GM19099 (cell line): ENCODE measurements around the gene PRKAR1B.

Experiments used
- POLR2A ChIP-seq: IDR thresholded peaks from 3 replicates; pipeline ENCODE4 v1.6.1; 2011; ENCODE audit warnings: low read depth; ENCODE audit not compliant: insufficient read length; ENCODE audit errors: extremely low read depth

The PRKAR1B gene

DNA sequence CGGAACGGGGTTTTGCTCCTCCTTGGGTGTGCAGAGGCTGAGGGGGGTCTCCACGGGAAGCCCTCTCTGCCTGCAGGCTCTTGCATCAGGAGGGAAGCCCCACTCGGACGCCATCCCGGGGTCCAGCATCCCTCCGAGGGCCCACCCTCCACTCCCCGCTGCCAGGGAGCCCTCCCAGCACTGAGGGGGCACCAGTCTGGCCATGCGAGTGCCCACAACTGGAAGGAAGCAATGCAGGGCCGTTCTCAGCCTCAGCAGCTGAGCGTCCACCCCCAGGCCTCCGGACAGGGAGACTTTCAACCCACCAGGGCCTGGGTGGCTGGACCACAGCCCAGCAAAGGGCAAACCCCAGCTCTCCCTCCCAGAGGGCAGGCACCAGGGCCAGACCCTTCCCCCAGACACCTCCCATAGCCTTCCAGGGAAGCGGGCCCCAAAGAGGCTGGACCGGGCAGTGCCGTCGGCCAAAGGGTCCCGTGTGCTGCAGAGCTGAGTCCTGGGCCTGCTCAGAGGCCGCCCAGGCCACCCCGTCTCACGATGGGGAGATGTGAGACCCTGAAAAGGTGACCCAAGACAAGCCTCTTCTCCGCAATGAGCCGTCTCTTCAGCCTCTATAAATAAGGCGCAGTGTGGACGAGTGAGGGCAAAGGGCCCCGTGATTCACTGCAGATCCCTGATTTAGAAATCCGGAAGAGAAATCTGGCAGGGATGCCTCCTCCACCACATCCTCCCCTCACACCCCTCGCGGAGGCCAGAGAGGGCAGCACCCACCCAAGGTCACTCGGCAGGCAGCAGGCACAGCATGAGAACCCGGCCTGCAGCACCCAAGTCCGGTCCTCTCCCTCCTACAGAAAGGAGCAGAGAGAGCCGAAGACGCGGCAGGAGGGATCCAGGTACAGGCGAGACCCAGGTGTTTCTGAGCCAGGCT lies 82.4 kb downstream of the PRKAR1B start:
- no peak for TF ChIP-seq POLR2A

- TF ChIP-seq POLR2A, result no peak
These were observed 85.1 kb downstream of the PRKAR1B start for GRCh38 chr7:641966-642365.

- TF ChIP-seq POLR2A, result no peak
These were observed 85.8 kb downstream of the PRKAR1B start for GRCh38 chr7:641269-641671.

DNA sequence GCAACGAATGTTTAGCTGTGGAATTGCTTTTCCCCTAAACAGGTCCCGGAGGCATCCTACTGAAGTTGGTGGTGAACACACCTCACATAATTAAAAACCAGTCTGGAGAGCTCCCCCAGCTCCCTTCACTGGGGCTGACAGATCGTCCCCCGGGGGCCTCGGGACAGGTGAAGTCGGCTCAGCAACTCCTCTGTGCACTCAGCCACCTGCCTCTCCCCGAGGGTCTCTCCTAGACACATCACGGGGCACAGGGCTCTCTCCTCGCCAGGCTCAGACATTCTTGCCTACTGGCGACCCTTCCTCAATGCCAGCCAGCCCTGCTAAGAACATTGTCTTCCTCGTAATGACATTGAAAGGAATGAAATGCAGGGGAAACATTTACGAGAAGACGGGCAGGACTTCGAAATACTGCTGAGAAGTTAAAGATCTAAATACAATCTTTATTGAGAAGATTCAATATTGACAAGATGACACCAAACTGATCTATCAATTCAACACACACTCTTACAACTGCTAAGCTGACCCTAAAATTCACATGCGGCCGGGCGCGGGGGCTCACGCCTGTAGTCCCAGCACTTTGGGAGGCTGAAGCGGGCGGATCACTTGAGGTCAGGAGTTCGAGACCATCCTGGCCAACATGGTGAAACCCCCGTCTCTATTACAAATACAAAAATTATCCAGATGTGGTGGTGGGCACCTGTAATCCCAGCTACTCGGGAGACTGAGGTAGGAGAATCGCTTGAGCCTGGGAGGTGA lies 88.6 kb downstream of the PRKAR1B start:
- no peak for TF ChIP-seq POLR2A

GRCh38 chr7:637826-638225 lies 89.3 kb downstream of the PRKAR1B start:
- no peak for TF ChIP-seq POLR2A

DNA sequence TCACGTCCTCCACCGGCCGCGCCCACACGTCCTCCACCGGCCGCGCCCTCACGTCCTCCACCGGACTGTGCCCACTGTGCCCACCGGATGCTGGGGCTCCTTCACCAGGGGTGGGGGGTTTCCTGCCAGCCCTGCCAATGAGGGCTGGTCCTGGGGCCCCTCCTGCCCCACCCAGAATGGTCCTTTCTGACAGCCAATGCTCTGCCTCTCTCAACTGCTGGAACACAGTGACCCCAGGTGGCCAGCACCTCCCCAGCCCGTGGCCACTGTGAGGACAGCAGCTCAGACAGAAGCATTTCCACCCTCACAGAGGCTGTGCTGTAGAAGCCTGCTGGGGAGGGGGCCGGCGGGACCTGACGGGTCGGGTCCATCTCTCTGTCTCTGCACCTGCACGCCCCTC lies 90.7 kb downstream of the PRKAR1B start:
- no peak for TF ChIP-seq POLR2A

DNA sequence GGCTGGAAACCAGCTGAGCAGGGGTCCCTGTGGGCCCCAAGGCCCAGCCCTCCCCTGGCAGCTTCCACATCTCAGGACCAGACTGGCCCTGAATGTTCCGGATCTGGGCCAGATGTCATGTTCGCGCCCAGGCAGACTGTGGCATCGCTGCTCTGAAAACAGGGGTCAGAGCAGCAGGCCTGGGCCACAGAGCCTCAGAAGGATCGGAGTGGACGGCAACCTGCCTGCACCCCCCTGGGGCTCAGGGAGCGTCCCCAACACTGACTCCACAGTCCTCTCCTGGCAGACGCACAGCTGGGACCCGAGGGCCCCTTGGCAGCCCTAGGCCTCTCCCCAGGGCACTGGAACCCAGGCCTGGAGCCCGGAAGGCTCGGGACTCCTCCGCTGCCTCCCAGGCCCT lies 91.9 kb downstream of the PRKAR1B start:
- TF ChIP-seq POLR2A, result no peak

DNA sequence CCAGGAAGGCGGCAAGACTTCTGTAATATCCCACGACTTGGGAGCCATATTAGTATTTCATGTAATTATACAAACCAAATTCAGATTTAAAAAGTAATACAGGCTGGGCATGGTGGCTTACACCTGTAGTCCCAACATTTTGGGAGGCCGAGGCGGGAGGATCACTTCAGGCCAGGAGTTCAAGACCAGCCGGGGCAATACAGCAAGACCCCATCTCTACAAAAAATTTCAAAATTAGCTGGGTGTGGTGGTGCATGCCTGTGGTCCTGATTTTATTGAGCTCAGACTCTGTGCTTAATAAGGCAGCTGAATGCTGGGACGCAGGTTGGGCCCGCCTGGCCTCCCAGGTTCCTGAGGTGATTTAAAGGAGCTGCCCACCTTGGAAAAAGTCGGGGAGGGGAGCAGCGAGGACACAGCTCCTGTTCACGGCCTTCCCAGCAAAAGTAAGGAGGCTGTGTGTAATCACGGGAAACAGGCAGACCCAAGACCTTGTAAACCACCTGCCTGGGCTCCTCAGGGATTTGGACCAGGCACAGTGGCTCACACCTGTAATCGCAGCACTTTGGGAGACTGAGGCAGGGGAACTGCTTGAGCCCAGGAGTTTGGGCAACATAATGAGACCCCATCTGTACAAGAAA lies 93.6 kb downstream of the PRKAR1B start:
- no peak for TF ChIP-seq POLR2A

DNA sequence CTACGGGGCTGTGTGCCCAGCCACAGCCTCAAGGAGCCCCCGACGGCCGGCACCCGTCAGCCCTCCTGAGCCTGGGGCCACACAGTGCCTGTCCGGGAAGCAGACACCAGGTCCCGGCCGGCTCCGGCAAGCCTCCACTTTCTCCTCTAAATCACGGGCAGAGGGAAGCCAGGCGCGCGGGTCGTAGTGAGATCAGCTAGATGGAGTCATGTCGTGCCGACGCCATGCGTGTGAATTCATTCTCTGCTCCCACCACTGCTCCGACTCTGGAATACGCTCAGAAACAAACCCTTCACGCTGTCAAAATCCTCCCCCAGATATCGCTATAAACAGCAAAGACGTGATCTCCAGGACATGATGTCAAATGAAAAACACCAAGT lies 94.3 kb downstream of the PRKAR1B start:
- no peak for TF ChIP-seq POLR2A

- no peak for TF ChIP-seq POLR2A
These were observed 94.9 kb downstream of the PRKAR1B start for GRCh38 chr7:631964-632830.

DNA sequence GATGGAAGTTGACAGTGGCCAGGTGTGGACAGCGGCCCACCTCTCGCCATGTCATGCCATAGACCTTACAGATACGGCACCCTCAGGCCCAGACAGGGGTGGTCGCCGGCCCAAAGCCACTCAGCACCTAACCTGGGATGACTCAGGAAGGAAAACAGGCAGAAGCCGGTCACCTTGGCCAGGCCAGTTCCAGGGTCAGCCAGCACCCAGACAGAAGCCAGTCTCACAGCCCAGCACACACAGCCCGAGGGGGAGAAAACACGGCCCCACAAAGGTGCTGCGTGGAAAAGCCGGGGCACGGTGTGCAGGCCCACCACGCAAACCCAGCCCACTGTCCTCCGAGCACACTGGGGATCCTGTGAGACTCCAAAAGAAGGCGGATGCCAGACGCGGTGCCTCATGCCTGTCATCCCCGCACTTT lies 95.8 kb downstream of the PRKAR1B start:
- TF ChIP-seq POLR2A, result no peak

DNA sequence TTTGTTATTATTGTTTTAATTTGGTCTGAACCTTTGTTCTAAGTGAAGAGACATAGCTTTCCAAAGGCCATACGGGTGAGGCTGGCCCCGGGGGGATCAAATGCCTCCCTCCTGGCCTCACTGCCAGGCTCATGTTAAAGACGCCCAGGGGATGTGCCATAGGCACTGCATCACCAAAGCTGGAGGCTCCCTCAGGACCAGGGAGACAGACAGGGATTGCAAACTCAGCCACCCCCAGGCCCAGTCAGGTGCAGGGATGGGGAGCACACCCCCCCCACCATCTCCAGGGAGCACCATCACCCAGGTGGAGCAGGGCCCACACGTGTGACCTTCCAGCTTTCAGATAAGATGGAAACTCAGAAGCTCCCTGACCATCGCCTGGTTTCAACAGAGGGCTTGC lies 96.5 kb downstream of the PRKAR1B start:
- no peak for TF ChIP-seq POLR2A

DNA sequence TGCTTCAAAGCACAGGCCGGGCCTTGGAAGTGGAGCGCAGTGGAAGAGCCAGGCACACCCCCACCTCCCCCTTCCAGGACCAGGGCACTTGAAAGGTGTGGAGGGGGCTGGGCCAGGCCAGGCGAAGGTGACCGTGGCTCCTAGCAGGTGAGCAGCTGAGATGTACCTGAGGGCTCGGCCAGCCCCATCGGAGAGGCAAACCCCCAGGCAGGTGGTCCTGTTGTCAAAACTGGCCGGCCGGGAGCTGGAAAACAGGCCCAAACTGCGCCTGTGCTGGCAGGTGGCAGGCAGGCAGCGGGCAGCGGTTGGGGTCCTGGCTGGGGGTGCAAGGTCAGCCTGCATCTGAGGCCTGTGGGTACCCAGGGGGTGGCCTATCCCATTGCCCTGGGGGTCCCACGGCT lies 97.0 kb downstream of the PRKAR1B start:
- no peak for TF ChIP-seq POLR2A

DNA sequence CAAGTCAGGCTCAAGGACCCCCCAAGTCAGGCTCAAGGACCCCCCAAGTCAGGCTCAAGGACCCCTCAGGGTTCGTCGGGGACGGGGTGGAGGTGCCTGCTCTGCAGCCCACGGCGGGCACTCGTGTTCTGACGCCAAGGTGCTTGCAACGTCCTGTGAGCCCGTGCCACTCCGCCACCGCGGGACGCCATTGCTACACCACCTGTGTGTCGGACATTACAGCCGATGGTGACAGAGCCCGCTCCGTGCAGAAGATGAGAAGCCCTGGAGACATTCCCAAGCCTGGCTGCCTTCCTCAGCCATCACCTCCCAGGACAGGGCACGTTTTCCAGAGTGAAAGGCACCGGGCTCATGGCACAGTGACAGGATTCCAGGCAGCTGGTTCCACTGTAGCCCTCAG lies 98.3 kb downstream of the PRKAR1B start:
- no peak for TF ChIP-seq POLR2A

- no peak for TF ChIP-seq POLR2A
These were observed 98.7 kb downstream of the PRKAR1B start for GRCh38 chr7:628402-628763.
